ENCODE data around the gene SEMA4D.

Gene SEMA4D

DNA sequence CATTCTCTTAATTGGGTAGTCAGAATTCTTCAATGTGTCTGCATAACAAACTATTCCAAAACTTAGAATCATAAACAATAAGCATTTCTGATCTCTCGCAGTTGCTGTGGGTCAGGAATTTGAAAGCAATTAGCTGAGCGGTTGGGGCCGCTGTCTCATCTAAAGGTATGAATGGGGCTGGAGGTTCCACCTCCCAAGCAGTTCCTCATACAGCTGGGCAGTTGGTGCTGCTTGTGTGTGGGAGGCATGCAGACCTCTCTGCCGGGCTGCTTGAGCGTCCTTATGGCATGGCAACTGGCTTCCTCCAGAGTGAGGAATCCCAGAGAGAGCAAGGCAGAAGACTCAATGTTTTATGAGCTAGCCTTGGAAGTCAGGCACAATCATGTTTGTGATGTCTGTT is 30.2 kb upstream of the SEMA4D start:
- DNase-seq (ENCODE audit: low read depth): no peak

- no peak for DNase-seq (ENCODE audit: low read depth)
These were observed 29.2 kb upstream of the SEMA4D start for GRCh38 chr9:89527084-89527483.

DNA sequence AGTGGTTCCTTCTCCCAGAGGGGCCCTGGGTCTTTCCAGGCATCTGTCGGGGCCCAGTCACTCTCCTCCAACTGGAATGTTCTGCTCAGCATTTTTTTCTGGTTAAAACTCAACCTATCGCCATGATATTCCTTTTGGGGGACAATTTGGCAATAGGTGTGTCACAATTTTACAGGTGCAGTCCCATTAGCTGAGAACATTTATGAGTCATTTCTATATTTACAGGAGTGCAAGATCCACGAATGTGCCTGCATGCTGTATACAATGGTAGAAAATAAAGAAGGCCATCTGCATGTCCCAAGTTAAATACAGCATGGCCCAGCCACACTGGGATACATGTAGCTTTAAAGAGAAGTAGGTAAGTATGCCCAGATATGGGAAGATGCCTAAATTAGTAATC is 28.8 kb upstream of the SEMA4D start:
- DNase-seq (ENCODE audit: low read depth): no peak

GRCh38 chr9:89525446-89526374 is 27.8 kb upstream of the SEMA4D start:
- no peak for DNase-seq (ENCODE audit: low read depth)

- DNase-seq (ENCODE audit: low read depth): no peak
These were observed 27.1 kb upstream of the SEMA4D start for GRCh38 chr9:89524963-89525362.

DNA sequence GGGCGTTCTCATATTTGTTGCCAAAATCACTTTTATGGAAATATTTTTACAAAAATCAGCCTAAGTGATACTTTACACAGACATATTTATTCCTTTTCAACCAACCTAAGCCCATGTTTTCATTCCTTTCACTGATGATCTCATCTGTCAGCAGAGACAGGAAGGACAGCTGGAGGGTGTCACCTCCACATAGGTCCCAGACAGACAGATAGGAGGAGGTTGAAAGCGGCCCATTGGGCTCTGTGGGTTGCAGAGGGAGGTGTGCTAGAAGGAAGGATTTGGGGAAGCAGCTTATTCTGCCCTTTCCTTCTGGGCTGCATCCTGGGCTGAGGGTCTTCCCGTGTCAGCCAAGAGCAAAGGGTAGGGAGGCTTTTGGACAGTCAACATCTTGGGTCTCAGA is 26.0 kb upstream of the SEMA4D start:
- DNase-seq (ENCODE audit: low read depth): no peak

GRCh38 chr9:89522959-89523285 is 25.0 kb upstream of the SEMA4D start:
- DNase-seq (ENCODE audit: low read depth): no peak

- no peak for DNase-seq (ENCODE audit: low read depth)
These were observed 24.5 kb upstream of the SEMA4D start for GRCh38 chr9:89522261-89522958.

DNA sequence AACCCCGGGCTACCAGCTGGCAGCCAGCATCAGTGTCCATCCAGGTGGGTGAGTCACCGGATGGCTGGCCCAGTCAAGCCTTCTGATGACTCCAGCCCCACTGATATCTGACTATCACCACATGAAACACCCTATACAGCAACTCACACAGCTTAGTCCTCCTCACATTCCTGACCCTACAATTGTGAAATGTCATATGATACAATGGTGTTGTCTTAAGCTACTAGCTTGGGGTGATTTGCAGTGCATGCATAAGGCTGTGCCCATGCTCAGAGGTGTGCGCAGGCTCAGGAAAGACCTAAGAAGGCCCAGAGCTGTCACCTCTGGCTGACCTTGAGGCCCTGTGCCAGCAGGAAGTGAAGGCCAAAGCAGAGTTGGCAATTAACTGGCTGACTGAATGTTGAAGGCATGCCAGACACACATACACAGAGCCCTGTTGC is 21.5 kb upstream of the SEMA4D start:
- DNase-seq (ENCODE audit: low read depth): peak; percentile 11

DNA sequence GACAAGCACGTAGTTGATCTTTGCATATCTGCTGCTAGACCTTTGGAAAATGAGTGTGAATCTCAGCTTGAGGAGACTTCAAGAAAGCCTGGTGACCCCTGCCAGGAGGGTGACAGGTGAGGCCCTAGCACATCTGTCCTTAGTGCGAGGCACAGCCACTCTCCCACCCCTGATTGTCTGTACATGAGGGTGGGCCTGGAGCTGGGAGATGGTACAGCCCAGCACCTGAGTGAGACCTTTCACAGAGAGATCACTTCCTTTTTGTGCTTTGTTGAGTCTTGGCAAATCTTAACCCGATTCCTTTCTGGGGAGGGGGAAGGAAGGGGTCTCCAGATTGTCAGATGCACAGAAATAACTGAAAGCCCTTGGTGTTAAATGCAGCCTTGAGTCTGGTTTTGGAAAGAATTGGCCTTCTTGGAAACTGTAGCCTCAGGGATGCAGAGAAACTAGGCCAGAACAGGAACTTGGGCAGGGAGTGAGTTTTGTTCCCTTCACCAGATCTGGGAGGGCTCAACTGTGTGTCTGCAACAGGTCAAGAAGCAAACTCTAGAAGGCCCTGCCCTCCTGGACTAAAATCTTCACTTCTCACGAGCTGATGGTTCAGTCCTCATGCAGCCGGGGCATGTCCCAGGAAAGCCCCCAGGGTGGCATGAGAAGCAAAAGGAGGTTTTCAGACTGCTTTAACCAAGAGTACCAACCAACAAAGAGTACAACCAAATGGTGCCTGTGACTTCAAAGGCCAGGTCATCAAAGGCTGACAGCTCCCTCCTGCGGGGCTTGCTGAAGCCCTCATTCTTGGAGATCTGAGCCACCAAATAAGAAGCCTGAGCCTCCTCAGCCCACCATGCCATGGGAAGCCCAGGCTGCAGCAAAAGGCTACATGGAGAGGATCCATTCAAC is 20.8 kb upstream of the SEMA4D start:
- no peak for DNase-seq (ENCODE audit: low read depth)

GRCh38 chr9:89515416-89515815 is 17.5 kb upstream of the SEMA4D start:
- peak; percentile 5 for DNase-seq (ENCODE audit: low read depth)

- DNase-seq (ENCODE audit: low read depth): no peak
These were observed 17.0 kb upstream of the SEMA4D start for GRCh38 chr9:89514956-89515355.

GRCh38 chr9:89514337-89514736 is 16.4 kb upstream of the SEMA4D start:
- DNase-seq (ENCODE audit: low read depth): no peak

DNA sequence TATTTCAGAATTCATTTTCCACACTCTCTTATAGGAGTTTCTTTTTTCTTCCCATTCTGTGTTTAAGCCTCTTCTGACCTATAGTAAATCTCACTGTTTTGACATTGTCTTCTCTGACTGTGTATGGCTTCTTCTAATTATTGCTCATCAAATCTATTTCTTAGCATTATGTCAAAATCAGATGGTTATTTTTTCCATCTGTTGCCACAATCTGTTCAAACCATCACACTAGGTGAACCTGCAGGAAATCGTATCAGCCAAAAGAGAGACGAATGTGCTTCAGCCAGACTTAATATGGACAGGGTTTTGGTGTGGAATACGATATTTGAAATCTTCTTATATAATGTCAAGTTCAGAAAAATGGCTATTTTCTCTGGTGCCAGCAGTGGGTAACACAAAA is 15.9 kb upstream of the SEMA4D start:
- no peak for DNase-seq (ENCODE audit: low read depth)

DNA sequence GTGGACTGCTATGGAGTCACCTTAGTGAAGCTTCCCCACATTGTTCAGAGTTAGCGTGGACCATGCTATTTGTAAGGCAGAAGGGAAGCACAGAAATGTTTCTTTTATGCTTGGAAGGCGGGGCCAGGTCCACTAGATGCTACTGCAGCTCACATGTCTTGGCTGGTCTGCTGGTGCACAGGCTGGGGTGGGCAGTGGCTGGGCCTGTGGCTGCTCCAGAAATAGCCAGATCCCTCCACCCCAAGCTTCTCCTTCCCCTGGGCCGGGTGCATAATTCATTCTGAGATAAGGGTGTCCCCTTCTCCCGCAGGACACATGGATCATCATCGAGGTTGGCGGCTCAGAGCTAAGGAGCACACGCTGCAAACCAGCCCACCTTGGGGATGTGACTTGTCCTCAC is 14.5 kb upstream of the SEMA4D start:
- no peak for DNase-seq (ENCODE audit: low read depth)

DNA sequence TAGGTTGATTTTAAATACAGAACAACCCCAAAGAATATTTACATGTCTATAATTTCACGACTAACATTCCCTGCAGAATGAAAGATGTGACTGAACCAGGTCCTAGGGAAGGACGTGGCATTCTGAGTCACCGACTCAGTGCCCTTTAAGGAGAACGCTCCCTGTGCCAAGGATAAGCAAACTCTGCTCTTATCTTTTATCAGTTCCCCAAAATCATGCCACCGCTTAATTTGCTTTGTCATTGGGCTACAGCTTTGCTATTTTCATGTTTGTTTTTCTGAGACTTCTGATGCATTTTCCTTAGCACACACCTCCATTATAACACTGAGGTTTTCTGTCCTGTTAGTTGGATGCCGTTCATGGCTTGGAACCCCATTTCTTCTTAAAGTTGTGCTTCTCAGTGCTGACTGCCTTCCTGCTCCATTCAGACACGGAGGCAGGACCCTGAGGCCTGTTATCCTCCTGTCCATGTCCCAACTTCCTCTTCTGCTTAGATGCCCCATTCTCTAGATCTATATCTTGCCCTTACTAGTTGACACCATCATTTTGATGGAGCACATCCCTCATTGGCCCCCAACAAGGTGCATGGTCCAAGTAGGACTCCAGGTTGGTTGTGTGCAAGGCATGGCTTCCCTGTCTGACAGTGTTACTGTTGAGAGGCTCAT is 11.2 kb upstream of the SEMA4D start:
- DNase-seq (ENCODE audit: low read depth): no peak

GRCh38 chr9:89505911-89506310 is 8.0 kb upstream of the SEMA4D start:
- peak; percentile 3 for DNase-seq (ENCODE audit: low read depth)

DNA sequence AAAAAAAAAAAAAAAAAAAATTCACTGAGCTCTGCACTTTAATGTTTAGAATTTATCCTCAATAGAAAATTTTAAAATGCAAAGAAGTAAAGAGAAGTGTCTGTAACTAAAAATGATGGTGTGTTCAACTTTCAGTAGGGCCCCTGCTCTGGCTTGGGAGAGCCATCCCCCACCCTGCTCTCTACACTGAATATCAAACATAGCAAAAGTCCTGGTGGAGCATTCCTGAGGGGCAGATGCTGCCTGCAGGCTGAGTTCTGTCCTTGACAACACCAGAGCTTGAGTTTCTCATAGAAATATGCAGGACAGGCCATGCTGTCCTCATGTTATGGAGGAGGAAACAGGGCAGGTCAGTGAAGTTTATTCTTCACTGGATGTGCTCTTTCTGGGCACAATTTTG is 7.1 kb upstream of the SEMA4D start:
- DNase-seq (ENCODE audit: low read depth): no peak

- DNase-seq (ENCODE audit: low read depth): no peak
These were observed 4.8 kb upstream of the SEMA4D start for GRCh38 chr9:89502671-89503070.

GRCh38 chr9:89502038-89502601 is 4.2 kb upstream of the SEMA4D start:
- DNase-seq (ENCODE audit: low read depth): no peak

GRCh38 chr9:89501311-89501898 is 3.5 kb upstream of the SEMA4D start:
- no peak for DNase-seq (ENCODE audit: low read depth)
